GM12864 (cell line): ENCODE measurements around the gene TDRD7.

ENCODE experiments used
- DNase-seq: peaks from one replicate; pipeline ENCODE4 v3.0.0-alpha.2; 2011; ENCODE audit warnings: low read depth
- H3K4me3 ChIP-seq: 2 replicates; pipeline ENCODE4 v1.5.1; 2011; ENCODE audit warnings: mild to moderate bottlenecking, low read depth, low read length, control low read depth
- TF ChIP-seq, protein P1 (sequence below): IDR thresholded peaks from 2 replicates; pipeline ENCODE4 v1.5.1; 2011; ENCODE audit warnings: low read depth, mild to moderate bottlenecking, moderate library complexity, low read length, control low read depth, inconsistent platforms; ENCODE audit errors: missing control alignments

The TDRD7 gene

GRCh38 chr9:97501972-97502221, 90.0 kb downstream of the TDRD7 start:
- TF ChIP-seq, protein P1, sequence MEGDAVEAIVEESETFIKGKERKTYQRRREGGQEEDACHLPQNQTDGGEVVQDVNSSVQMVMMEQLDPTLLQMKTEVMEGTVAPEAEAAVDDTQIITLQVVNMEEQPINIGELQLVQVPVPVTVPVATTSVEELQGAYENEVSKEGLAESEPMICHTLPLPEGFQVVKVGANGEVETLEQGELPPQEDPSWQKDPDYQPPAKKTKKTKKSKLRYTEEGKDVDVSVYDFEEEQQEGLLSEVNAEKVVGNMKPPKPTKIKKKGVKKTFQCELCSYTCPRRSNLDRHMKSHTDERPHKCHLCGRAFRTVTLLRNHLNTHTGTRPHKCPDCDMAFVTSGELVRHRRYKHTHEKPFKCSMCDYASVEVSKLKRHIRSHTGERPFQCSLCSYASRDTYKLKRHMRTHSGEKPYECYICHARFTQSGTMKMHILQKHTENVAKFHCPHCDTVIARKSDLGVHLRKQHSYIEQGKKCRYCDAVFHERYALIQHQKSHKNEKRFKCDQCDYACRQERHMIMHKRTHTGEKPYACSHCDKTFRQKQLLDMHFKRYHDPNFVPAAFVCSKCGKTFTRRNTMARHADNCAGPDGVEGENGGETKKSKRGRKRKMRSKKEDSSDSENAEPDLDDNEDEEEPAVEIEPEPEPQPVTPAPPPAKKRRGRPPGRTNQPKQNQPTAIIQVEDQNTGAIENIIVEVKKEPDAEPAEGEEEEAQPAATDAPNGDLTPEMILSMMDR = no peak
- DNase-seq = no peak
- H3K4me3 ChIP-seq = peak overlapping the region; percentile 74

DNA sequence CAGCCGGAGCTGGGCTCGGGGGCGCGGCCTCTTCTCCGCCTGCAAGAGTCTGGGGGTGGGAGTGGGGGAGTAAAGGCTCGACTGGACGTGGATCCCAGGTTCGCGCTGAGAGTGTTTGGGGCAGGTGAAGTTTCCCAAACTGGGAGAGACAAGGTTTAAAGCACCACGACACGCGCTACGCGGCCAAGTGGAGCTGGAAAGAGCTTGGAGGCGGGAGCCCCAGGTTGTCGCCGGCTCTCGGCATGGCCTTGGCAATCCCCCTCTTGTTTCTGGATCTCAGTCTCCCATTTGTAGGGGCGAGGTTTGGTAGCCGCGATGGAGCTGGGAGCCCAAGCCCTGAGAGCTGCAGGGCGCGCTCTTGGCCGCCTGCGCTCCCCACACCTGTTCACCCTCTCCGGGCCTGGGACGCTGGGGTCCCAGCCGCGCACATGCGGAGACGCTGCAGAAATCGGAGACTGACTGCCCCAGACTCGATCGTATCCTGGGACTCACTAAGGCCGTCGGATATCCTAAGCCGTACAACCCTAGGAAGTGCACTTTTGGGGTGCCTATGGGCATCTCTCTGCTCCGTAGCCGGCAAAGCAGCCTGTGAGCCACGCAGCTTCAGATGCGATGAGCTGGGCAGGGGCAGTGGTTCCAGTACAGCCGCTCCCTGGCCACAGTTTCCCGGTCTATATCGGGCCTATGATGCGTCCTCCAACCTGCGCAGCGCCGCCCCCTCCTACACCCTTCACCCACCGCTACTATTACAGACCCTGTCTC, 90.5 kb downstream of the TDRD7 start:
- TF ChIP-seq, protein P1 = peak; percentile 1
- DNase-seq = no peak
- H3K4me3 ChIP-seq = peak overlapping the region; percentile 74

GRCh38 chr9:97502984-97503861, 91.3 kb downstream of the TDRD7 start:
- TF ChIP-seq, protein P1 = peak; percentile 32
- DNase-seq = no peak
- peak overlapping the region; percentile 74 for H3K4me3 ChIP-seq

GRCh38 chr9:97503862-97504210, 91.9 kb downstream of the TDRD7 start:
- peak overlapping the region; percentile 11; the same call in 1 of the 2 replicates for H3K4me3 ChIP-seq
- DNase-seq = no peak
- TF ChIP-seq, protein P1 = no peak

DNA sequence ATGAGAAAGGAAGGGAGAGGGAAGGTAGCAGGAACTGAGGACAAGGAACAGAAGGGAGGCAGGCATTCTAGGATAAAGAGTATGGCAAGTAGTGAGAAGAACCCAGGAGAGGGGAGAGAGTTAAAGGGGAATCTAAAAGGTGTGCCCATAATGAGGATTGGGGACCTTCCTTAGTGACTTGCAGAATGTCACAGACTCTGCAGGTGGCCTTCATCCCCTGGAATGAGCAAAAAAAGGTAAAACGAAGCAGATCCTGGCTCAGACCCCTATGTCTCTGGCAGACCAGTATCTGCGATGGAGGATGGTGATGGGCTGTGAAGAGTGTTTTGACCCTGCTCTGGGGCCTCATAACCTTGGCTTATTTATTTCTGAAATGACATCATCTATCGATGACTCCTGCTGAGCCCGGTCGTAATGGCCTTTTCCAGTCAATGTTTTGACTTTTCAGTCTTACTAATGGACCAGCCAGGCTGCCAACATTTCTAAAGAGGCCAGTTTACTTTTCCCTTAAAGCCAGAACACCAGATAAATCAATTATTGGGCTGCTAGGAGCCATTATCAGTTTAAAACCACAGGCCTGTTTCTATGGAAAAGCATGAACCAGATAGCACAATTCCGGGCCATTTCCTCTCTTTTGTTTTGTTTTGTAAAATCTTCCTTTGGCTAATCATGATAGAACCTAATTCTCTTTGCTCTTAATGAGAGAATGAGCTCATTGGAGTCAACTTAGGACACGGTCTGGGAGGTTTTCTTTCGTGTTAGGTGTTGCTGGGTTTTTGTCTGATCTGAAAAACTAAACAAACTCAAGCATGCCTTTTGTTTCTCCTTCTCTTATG, 92.7 kb downstream of the TDRD7 start:
- DNase-seq = no peak
- TF ChIP-seq, protein P1 = no peak
- no peak overlapping the region for H3K4me3 ChIP-seq

- DNase-seq = no peak
- TF ChIP-seq, protein P1 = no peak
- H3K4me3 ChIP-seq = no peak overlapping the region
Measured at GRCh38 chr9:97505845-97506244, 93.9 kb downstream of the TDRD7 start.
